HepG2 (cell line): ENCODE measurements around the gene LRTM2. TPM values are rescaled to one million over a fixed set of nuclear protein-coding genes. Genes with fewer than 3 reads are reported as not detected.

Source experiments
- ATAC-seq: fragments of 200-7000 bp; cut with Tn5 transposase; 3 replicates; pipeline ENCODE4 v1.9.1; 2020; ENCODE audit warnings: mild to moderate bottlenecking, moderate library complexity
- BruUV-seq: library from RNA; stranded (reverse); fragments of 400-500 nt; replicated peaks from 2 replicates; lab custom pipeline; 2021; lab: Mats Ljungman, UMichigan
- CTCF ChIA-PET: fragments of 300-600 bp; formaldehyde crosslinking; extraction: SDS; loops from one replicate; lab custom pipeline; 2021; ENCODE audit warnings: low total read pairs, inconsistent platforms, low intra/inter-chr PET ratio; lab: Yijun Ruan, JAX
- POLR2A ChIA-PET: fragments of 350-600 bp; sonication (Branson Sonifier 250); formaldehyde crosslinking; loops from one replicate; lab custom pipeline; 2020; ENCODE audit warnings: antibody characterized with exemption, inconsistent platforms; lab: Yijun Ruan, JAX
- DNase-seq: peaks from one replicate; pipeline ENCODE4 v3.0.0-alpha.2; 2015; ENCODE audit warnings: low spot score
- FAIRE-seq: peaks from 3 replicates; lab custom pipeline; 2011; peaks lifted over from hg19 to GRCh38; lab: Jason Lieb, UNC
- H2AFZ ChIP-seq: one replicate; pipeline ENCODE4 v1.6.1; 2011; ENCODE audit warnings: low read length, inconsistent platforms
- H3K27ac ChIP-seq: fragments of 300-600 bp; 3 replicates; pipeline ENCODE4 v1.8.0; 2011; ENCODE audit warnings: mixed run types, mild to moderate bottlenecking, mixed read lengths, low read length, inconsistent platforms; ENCODE audit not compliant: insufficient read depth; ENCODE audit errors: extremely low read length
- H3K27me3 ChIP-seq, 2 experiments: fragments of 200-600 bp in 1 of 2; 2 replicates in 1 of 2; 3 replicates in 1 of 2; pipeline versions ENCODE4 v1.6.0 to v1.8.0; 2011; ENCODE audit warnings: low read length in 2 of 2, mild to moderate bottlenecking in 2 of 2, moderate library complexity in 2 of 2, inconsistent platforms in 1 of 2; ENCODE audit not compliant: insufficient read depth in 2 of 2, control insufficient read depth in 1 of 2
- H3K36me3 ChIP-seq, 2 experiments: fragments of 200-600 bp in 1 of 2; replicated peaks in 1 of 2; 2 replicates in 1 of 2; 3 replicates in 1 of 2; pipeline versions ENCODE4 v1.5.1 to v1.8.0; 2011; ENCODE audit warnings: low read length in 2 of 2, inconsistent platforms in 1 of 2; ENCODE audit not compliant: insufficient read depth in 2 of 2, control insufficient read depth in 1 of 2
- H3K4me1 ChIP-seq: 2 replicates; pipeline ENCODE4 v1.5.1; 2012; ENCODE audit warnings: low read length, inconsistent platforms; ENCODE audit not compliant: insufficient read depth
- H3K4me2 ChIP-seq: 2 replicates; pipeline ENCODE4 v1.6.0; 2011; ENCODE audit warnings: low read depth, low read length, inconsistent platforms
- H3K4me3 ChIP-seq, 3 experiments: fragments of 200-600 bp in 1 of 3; sonication (generic), shearing (Covaris generic) in 1 of 3; replicated peaks in 1 of 3; 2 replicates each; pipeline ENCODE4 v1.5.1; 2011 to 2016; ENCODE audit warnings: low read length in 3 of 3, inconsistent platforms in 2 of 3, low read depth in 2 of 3, mild to moderate bottlenecking in 2 of 3, control low read depth in 1 of 3, mixed read lengths in 1 of 3; ENCODE audit not compliant: insufficient read depth in 1 of 3
- H3K79me2 ChIP-seq: one replicate; pipeline ENCODE4 v1.6.1; 2011; ENCODE audit warnings: low read length, inconsistent platforms; ENCODE audit not compliant: insufficient read depth
- H3K9ac ChIP-seq: 2 replicates; pipeline ENCODE4 v1.6.0; 2011; ENCODE audit warnings: mild to moderate bottlenecking, low read depth, low read length, inconsistent platforms; ENCODE audit not compliant: insufficient read depth
- H3K9me3 ChIP-seq: 2 replicates; pipeline ENCODE4 v1.5.1; 2012; ENCODE audit warnings: mild to moderate bottlenecking, low read length
- H4K20me1 ChIP-seq: 2 replicates; pipeline ENCODE4 v1.6.0; 2011; ENCODE audit warnings: inconsistent platforms, mild to moderate bottlenecking, low read length, moderate library complexity; ENCODE audit not compliant: insufficient read depth
- FOXO1 ChIP-seq: sonication (generic); formaldehyde crosslinking; IDR thresholded peaks from 2 replicates; pipeline ENCODE4 v1.4.0; 2020; ENCODE audit warnings: missing genetic modification reagents
- PCBP2 ChIP-seq: fragments of 200-400 bp; formaldehyde crosslinking; optimal IDR thresholded peaks from 2 replicates; pipeline ENCODE3; 2018; ENCODE audit warnings: low read length, low read depth; ENCODE audit not compliant: poor library complexity, severe bottlenecking
- PHF8 ChIP-seq: sonication (generic); formaldehyde crosslinking; IDR thresholded peaks from 2 replicates; pipeline ENCODE4 v1.5.0; 2020; ENCODE audit warnings: missing genetic modification reagents
- ZNF3 ChIP-seq: IDR thresholded peaks from 2 replicates; pipeline ENCODE4 v1.7.0; 2017; ENCODE audit warnings: inconsistent platforms
- ZNF616 ChIP-seq: sonication (generic); formaldehyde crosslinking; IDR thresholded peaks from 2 replicates; pipeline ENCODE4 v1.5.0; 2020; ENCODE audit warnings: low read depth, mild to moderate bottlenecking, missing genetic modification reagents
- ZNF672 ChIP-seq: sonication (generic); formaldehyde crosslinking; IDR thresholded peaks from 2 replicates; pipeline ENCODE4 v1.8.1; 2022; ENCODE audit warnings: missing genetic modification reagents
- ZNF773 ChIP-seq: sonication (generic); formaldehyde crosslinking; IDR thresholded peaks from 2 replicates; pipeline ENCODE4 v1.4.0; 2020; ENCODE audit warnings: missing genetic modification reagents, borderline replicate concordance
- WGBS: methylation state at CpG from one replicate; pipeline ENCODE4 v1.1.6; 2017; ENCODE audit warnings: low lambda C conversion rate; 5-methylcytosine and 5-hydroxymethylcytosine counted together
- in situ Hi-C: cut with HindIII; loops from 2 replicates; pipeline ENCODE4 v1.10.0; 2017; ENCODE audit warnings: low pct_unique_long_range_greater_than_20kb; ENCODE audit not compliant: extremely low pct_ligation_motif_present
- intact Hi-C: fragments of 100-400 bp; cut with micrococcal nuclease; formaldehyde crosslinking; loops from one replicate; pipeline ENCODE4 v1.10.0; 2022; ENCODE audit not compliant: unreplicated experiment
- polyA plus RNA-seq, 8 experiments: library from polyadenylated mRNA; depleted of rRNA in 3 of 8; stranded (reverse) in 7 of 8; unstranded in 1 of 8; fragments of >200 nt; fragmentation: Illumina TruSeq in 4 of 8; extraction: Trizol in 4 of 8; gene quantifications; 2 replicates each; pipeline versions ENCODE4 v1.2.1 to v1.2.3, GENCODE V29; 2011 to 2016; ENCODE audit warnings: low read depth in 4 of 8, missing spikeins in 1 of 8, mixed read lengths in 1 of 8; ENCODE audit not compliant: insufficient read depth in 1 of 8
- total RNA-seq, 5 experiments: library from RNA; depleted of rRNA; stranded (reverse); fragments of >200 nt; fragmentation: Illumina TruSeq; extraction: Trizol; gene quantifications; 2 replicates each; pipeline ENCODE4 v1.2.3, GENCODE V29; 2016; ENCODE audit warnings: low read depth in 1 of 5

LRTM2 gene
- total and polyA plus RNA-seq, 2 of the 13 experiments (the other 11 are each of a cell fraction or from before 2014, with no cell fraction given), result 0.09 TPM; not detected in 1

- H3K27me3 ChIP-seq, result peaks cover 2 to 12% of the 10 kb centered on the region in 2 experiments; a peak in 4 of 5 replicates
- H4K20me1 ChIP-seq, result no peaks in the 10 kb centered on the region
- ChIA-PET POLR2A (no interaction called here), CTCF (no interaction called here)
- peaks cover 24% of the 10 kb centered on the region for H3K4me1 ChIP-seq
- H3K4me3 ChIP-seq, result no peak overlapping the region
- no peak overlapping the region for H3K27ac ChIP-seq
- no peaks in the 10 kb centered on the region for H3K9me3 ChIP-seq
- in situ Hi-C loops, result no loop called here
- H3K79me2 ChIP-seq, result no peaks in the 10 kb centered on the region
- WGBS, result 47% methylated on average over 7 of the region's 7 CpGs
- H2AFZ ChIP-seq, result no peak overlapping the region
- H3K4me2 ChIP-seq, result no peak overlapping the region
- TF ChIP-seq ZNF3, result no peak
- no peak for TF ChIP-seq ZNF672 (CRISPR knock-in tag)
- no peak for TF ChIP-seq PHF8 (CRISPR knock-in tag)
- no peak overlapping the region for H3K9ac ChIP-seq
- no peaks in the 10 kb centered on the region for H3K36me3 ChIP-seq
- no peak for DNase-seq
- FAIRE-seq, result no peak
- no peak for ATAC-seq
- intact Hi-C loops, result no loop called here
- BruUV-seq, result no TSS peak
Measured at GRCh38 chr12:1872448-1872847, 52.1 kb downstream of the LRTM2 start.

GRCh38 chr12:1873531-1874510 is 53.5 kb downstream of the LRTM2 start:
- WGBS, result 17% methylated on average over 5 of the region's 5 CpGs
- no peak for ATAC-seq
- no peak for DNase-seq
- Histone ChIP-seq H4K20me1 (no peaks in the 10 kb centered on the region), H3K4me3 (no peak overlapping the region), H3K9ac (no peak overlapping the region), H3K27me3 (peaks cover 2 to 12% of the 10 kb centered on the region in 2 experiments; a peak in 4 of 5 replicates), H3K4me1 (peaks cover 31% of the 10 kb centered on the region), H3K4me2 (no peak overlapping the region), H3K27ac (no peak overlapping the region), H3K9me3 (no peaks in the 10 kb centered on the region), H3K36me3 (no peaks in the 10 kb centered on the region), H2AFZ (no peak overlapping the region), H3K79me2 (no peaks in the 10 kb centered on the region)
- ChIA-PET POLR2A (no interaction called here), CTCF (no interaction called here)
- in situ Hi-C loops (no loop called here), intact Hi-C loops (no loop called here)
- FAIRE-seq, result no peak
- BruUV-seq, result no TSS peak
- TF ChIP-seq PCBP2, result no peak
- no peak for TF ChIP-seq ZNF616 (CRISPR knock-in tag)
- TF ChIP-seq ZNF773, result no peak
- TF ChIP-seq FOXO1, result no peak
